Aorta (tissue), 5 donors: ENCODE results near the gene IL1RAPL2. TPM values are rescaled to one million over a fixed set of nuclear protein-coding genes. Genes with fewer than 3 reads are reported as not detected.

Experiments
- ATAC-seq: fragments of 200-7000 bp; cut with Tn5 transposase; one replicate; pipeline ENCODE4 v1.9.1; 2022; ENCODE audit warnings: moderate library complexity; ENCODE audit not compliant: low FRiP score
- DNase-seq, 2 donors: peaks; one replicate each; pipeline ENCODE4 v3.0.0-alpha.2; 2020
- H3K27ac ChIP-seq, 2 donors: one replicate each; pipeline ENCODE4 v1.5.1; 2013; ENCODE audit warnings: low read length in 2 of 2, mild to moderate bottlenecking in 2 of 2, moderate library complexity in 2 of 2, control low read depth in 1 of 2, inconsistent platforms in 1 of 2, low read depth in 1 of 2
- H3K27me3 ChIP-seq, 2 donors: one replicate each; pipeline ENCODE4 v1.6.1; 2013; ENCODE audit warnings: control low read depth in 1 of 2, low read length in 1 of 2, mild to moderate bottlenecking in 1 of 2, moderate library complexity in 1 of 2; ENCODE audit not compliant: insufficient read depth in 2 of 2, control insufficient read depth in 1 of 2
- H3K36me3 ChIP-seq, 2 donors: one replicate each; pipeline ENCODE4 v1.6.1; 2013; ENCODE audit warnings: control low read depth in 1 of 2, low read length in 1 of 2, mild to moderate bottlenecking in 1 of 2; ENCODE audit not compliant: insufficient read depth in 2 of 2, control insufficient read depth in 1 of 2
- H3K4me1 ChIP-seq, 2 donors: one replicate each; pipeline ENCODE4 v1.6.1; 2013; ENCODE audit warnings: low read length in 2 of 2, control low read depth in 1 of 2, mild to moderate bottlenecking in 1 of 2, moderate library complexity in 1 of 2; ENCODE audit not compliant: insufficient read depth in 2 of 2, control insufficient read depth in 1 of 2
- H3K4me3 ChIP-seq, 2 donors: one replicate each; pipeline ENCODE4 v1.5.1; 2013; ENCODE audit warnings: low read length in 2 of 2, control low read depth in 1 of 2, mild to moderate bottlenecking in 1 of 2
- H3K9me3 ChIP-seq: one replicate; pipeline ENCODE4 v1.6.1; 2013; ENCODE audit warnings: mild to moderate bottlenecking, low read length; ENCODE audit not compliant: control insufficient read depth
- WGBS, 2 donors: extraction: QIAGEN DNeasy Blood & Tissue Kit; methylation state at CpG; one replicate each; pipeline ENCODE4 v1.1.7; 2013; 5-methylcytosine and 5-hydroxymethylcytosine counted together
- intact Hi-C, 2 donors: fragments of 100-400 bp; cut with DNase I; formaldehyde crosslinking; loops; one replicate each; pipeline versions ENCODE4 v1.14.2 to v1.15.0; 2022
- polyA plus RNA-seq, 2 donors: library from polyadenylated mRNA; stranded (reverse); fragments of 200-250 nt; gene quantifications; one replicate each; pipeline ENCODE4 v1.2.3, GENCODE V29; 2013
- total RNA-seq, 2 donors: library from RNA; stranded (reverse); fragmentation: NEBNext Ultra II Directional; extraction: Animal tissue kit (Norgen Biotek cat#: 25700); gene quantifications; one replicate each; pipeline ENCODE4 v1.2.1, GENCODE V29; 2021
- donor health status: healthy with polysubstance abuse.
- donor health status: Bipolar disorder and iron deficiency.
- donor health status: DM: no; HTN: no; CAD: no.
- donor health status: DM: no; HTN: no; CAD: no.
- donor health status: DM: yes; HTN: yes; CAD: no.

Gene IL1RAPL2
- total and polyA plus RNA-seq, 4 donors, result not detected

- H3K9me3 ChIP-seq, result no peaks in the 10 kb centered on the region
- H3K27me3 ChIP-seq, result no peaks in the 10 kb centered on the region
- no peak overlapping the region for H3K27ac ChIP-seq
- DNase-seq, result no peak
- no peak for ATAC-seq
- no peaks in the 10 kb centered on the region for H3K36me3 ChIP-seq
- 75 to 90% methylated on average over 4 of the region's 4 CpGs for WGBS, 2 donors
- H3K4me1 ChIP-seq, result no peaks in the 10 kb centered on the region
- H3K4me3 ChIP-seq, result no peak overlapping the region
- intact Hi-C loops, result no loop called here
These were observed 1187.4 kb downstream of the IL1RAPL2 start for GRCh38 chrX:105753411-105753810.

GRCh38 chrX:105754286-105754964, 1188.4 kb downstream of the IL1RAPL2 start:
- DNase-seq (no peak), ATAC-seq (no peak)
- 70 to 83% methylated on average over 2 of the region's 2 CpGs for WGBS, 2 donors
- Histone ChIP-seq H3K27me3 (no peaks in the 10 kb centered on the region), H3K36me3 (no peaks in the 10 kb centered on the region), H3K9me3 (no peaks in the 10 kb centered on the region), H3K4me3 (no peak overlapping the region), H3K4me1 (no peaks in the 10 kb centered on the region), H3K27ac (no peak overlapping the region)
- intact Hi-C loops, result no loop called here

GRCh38 chrX:105755109-105755508, 1189.1 kb downstream of the IL1RAPL2 start:
- Histone ChIP-seq H3K4me1 (no peaks in the 10 kb centered on the region), H3K36me3 (no peaks in the 10 kb centered on the region), H3K27ac (no peak overlapping the region), H3K27me3 (no peaks in the 10 kb centered on the region), H3K4me3 (no peak overlapping the region), H3K9me3 (no peaks in the 10 kb centered on the region)
- DNase-seq (no peak), ATAC-seq (no peak)
- intact Hi-C loops, result no loop called here
- 16 to 22% methylated on average over 1 of the region's 1 CpG for WGBS, 2 donors

- no peak overlapping the region for H3K4me3 ChIP-seq
- intact Hi-C loops, result no loop called here
- no peak for ATAC-seq
- no peaks in the 10 kb centered on the region for H3K9me3 ChIP-seq
- WGBS, 2 donors, result 28 to 61% methylated on average over 1 of the region's 1 CpG
- H3K27me3 ChIP-seq, result no peaks in the 10 kb centered on the region
- no peaks in the 10 kb centered on the region for H3K36me3 ChIP-seq
- no peak overlapping the region for H3K27ac ChIP-seq
- no peak for DNase-seq
- no peaks in the 10 kb centered on the region for H3K4me1 ChIP-seq
These were observed 1192.8 kb downstream of the IL1RAPL2 start for GRCh38 chrX:105758754-105759153.

GRCh38 chrX:105759598-105759997, 1193.6 kb downstream of the IL1RAPL2 start:
- no peak for ATAC-seq
- H3K36me3 ChIP-seq, result no peaks in the 10 kb centered on the region
- intact Hi-C loops, result no loop called here
- H3K27me3 ChIP-seq, result no peaks in the 10 kb centered on the region
- no peak overlapping the region for H3K4me3 ChIP-seq
- H3K9me3 ChIP-seq, result no peaks in the 10 kb centered on the region
- no peak overlapping the region for H3K27ac ChIP-seq
- no peaks in the 10 kb centered on the region for H3K4me1 ChIP-seq
- DNase-seq, result no peak
- 49 to 77% methylated on average over 2 of the region's 2 CpGs for WGBS, 2 donors

- Histone ChIP-seq H3K27me3 (no peaks in the 10 kb centered on the region), H3K36me3 (no peaks in the 10 kb centered on the region), H3K9me3 (no peaks in the 10 kb centered on the region), H3K4me3 (no peak overlapping the region), H3K27ac (no peak overlapping the region), H3K4me1 (no peaks in the 10 kb centered on the region)
- 61 to 70% methylated on average over 1 of the region's 1 CpG for WGBS, 2 donors
- DNase-seq (no peak), ATAC-seq (no peak)
- intact Hi-C loops, result no loop called here
These were observed 1199.7 kb downstream of the IL1RAPL2 start for GRCh38 chrX:105765691-105766090.

- Histone ChIP-seq H3K4me3 (no peak overlapping the region), H3K27ac (no peak overlapping the region), H3K9me3 (no peaks in the 10 kb centered on the region), H3K4me1 (no peaks in the 10 kb centered on the region), H3K27me3 (no peaks in the 10 kb centered on the region), H3K36me3 (no peaks in the 10 kb centered on the region)
- no peak for DNase-seq
- intact Hi-C loops, result no loop called here
- no peak for ATAC-seq
These were observed 1207.8 kb downstream of the IL1RAPL2 start for GRCh38 chrX:105773801-105774200.

- Histone ChIP-seq H3K27ac (no peak overlapping the region), H3K4me3 (no peak overlapping the region), H3K4me1 (no peaks in the 10 kb centered on the region), H3K9me3 (no peaks in the 10 kb centered on the region), H3K27me3 (no peaks in the 10 kb centered on the region), H3K36me3 (no peaks in the 10 kb centered on the region)
- WGBS, 2 donors, result 26 to 29% methylated on average over 3 of the region's 3 CpGs
- DNase-seq (no peak), ATAC-seq (no peak)
- intact Hi-C loops, result no loop called here
These were observed 1209.7 kb downstream of the IL1RAPL2 start for GRCh38 chrX:105775679-105776078.

GRCh38 chrX:105781804-105782203, 1215.8 kb downstream of the IL1RAPL2 start:
- DNase-seq, result no peak
- WGBS, 2 donors, result 53 to 66% methylated on average over 1 of the region's 1 CpG
- no peak for ATAC-seq
- Histone ChIP-seq H3K27me3 (no peaks in the 10 kb centered on the region), H3K9me3 (no peaks in the 10 kb centered on the region), H3K4me3 (no peak overlapping the region), H3K27ac (no peak overlapping the region), H3K4me1 (no peaks in the 10 kb centered on the region), H3K36me3 (no peaks in the 10 kb centered on the region)
- intact Hi-C loops, result no loop called here
